ENCODE measurements around the gene SRP19. TPM values are rescaled to one million over a fixed set of nuclear protein-coding genes. Genes with fewer than 3 reads are reported as not detected.
A peak's percentile ranks its signal among the peaks of the same experiment; 100 is the strongest.

Gene SRP19
- total and polyA plus RNA-seq, 2 experiments from 2014 or later, result 104 to 406 TPM

- no peak for TF ChIP-seq CTCF (conservative IDR thresholded peaks at IDR 0.05; ENCODE audit: low read depth in 2 of 2)
Observed at GRCh38 chr5:112895682-112896081, 34.6 kb downstream of the SRP19 start (continued).

GRCh38 chr5:112902561-112902960 is 41.5 kb downstream of the SRP19 start:
- no peak overlapping the region for H3K4me2 ChIP-seq
- no peak overlapping the region for H2AFZ ChIP-seq
- peaks cover 15% of the 10 kb centered on the region for H3K79me2 ChIP-seq (replicated peaks; ENCODE audit: insufficient read depth)
- no peak overlapping the region for H3K4me3 ChIP-seq
- no peak for DNase-seq (ENCODE audit: low spot score)
- H3F3A ChIP-seq (replicated peaks; ENCODE audit: low read depth), result no peaks in the 10 kb centered on the region
- H3K9me2 ChIP-seq (ENCODE audit: insufficient read depth), result no peaks in the 10 kb centered on the region
- no peak overlapping the region for H3K4me3 Mint-ChIP-seq
- H3K27ac ChIP-seq (ENCODE audit: low read depth), result peak overlapping the region; percentile 23; the same call in 1 of the 2 replicates
- no peaks in the 10 kb centered on the region for H3K4me1 Mint-ChIP-seq
- no peaks in the 10 kb centered on the region for H3K27me3 ChIP-seq (ENCODE audit: insufficient read depth)
- peaks cover 3% of the 10 kb centered on the region; the same call in 1 of the 2 replicates for H4K20me1 ChIP-seq (replicated peaks; ENCODE audit: insufficient read depth)
- ATAC-seq, result no peak
- peaks cover 2% of the 10 kb centered on the region for H3K27me3 Mint-ChIP-seq (ENCODE audit: insufficient read depth, low read depth, poor library complexity)
- H3K27ac Mint-ChIP-seq, result no peak overlapping the region
- TF ChIP-seq CREB1 (CRISPR knock-in tag; IDR thresholded peaks at IDR 0.05; ENCODE audit: low read depth), result no peak
- no peak for TF ChIP-seq NANOG (IDR thresholded peaks at IDR 0.05; ENCODE audit: borderline replicate concordance)
- no peak for TF ChIP-seq ETS1 (IDR thresholded peaks at IDR 0.05)
- TF ChIP-seq ZNF462 (CRISPR knock-in tag; IDR thresholded peaks at IDR 0.05), result no peak
- TF ChIP-seq CTCF (conservative IDR thresholded peaks at IDR 0.05; ENCODE audit: low read depth in 2 of 2), result no peak
- TF ChIP-seq REST (IDR thresholded peaks at IDR 0.05; ENCODE audit: unreplicated experiment), result no peak
- H3K4me1 ChIP-seq (ENCODE audit: insufficient read depth), result no peaks in the 10 kb centered on the region
- H3K36me3 Mint-ChIP-seq (ENCODE audit: low read depth), result peaks cover 31% of the 10 kb centered on the region
- no peaks in the 10 kb centered on the region for H3K9me3 Mint-ChIP-seq
- H3K36me3 ChIP-seq (ENCODE audit: insufficient read depth), result 0 out of 2 replicates have a peak, but pooled peaks cover 12% of the 10 kb centered on the region

Data from GM23338 (cell line).